SU-DHL-6 (cell line): Measurements from ENCODE around the gene OGDH.

Experiments
- EZH2phosphoT487 ChIP-seq: fragments of 200-600 bp; sonication (generic), shearing (Covaris generic); conservative IDR thresholded peaks from 2 replicates; pipeline ENCODE4 v1.6.1; 2018; ENCODE audit warnings: mild to moderate bottlenecking, antibody characterized with exemption, low read length, moderate library complexity, mixed read lengths
- TF ChIP-seq, protein P1 (sequence below): fragments of 200-600 bp; sonication (generic); IDR thresholded peaks from one replicate; pipeline ENCODE4 v1.5.1; 2017; ENCODE audit warnings: antibody characterized with exemption, mild to moderate bottlenecking, low read length, moderate library complexity; ENCODE audit not compliant: insufficient read depth, poor library complexity, severe bottlenecking

DNA sequence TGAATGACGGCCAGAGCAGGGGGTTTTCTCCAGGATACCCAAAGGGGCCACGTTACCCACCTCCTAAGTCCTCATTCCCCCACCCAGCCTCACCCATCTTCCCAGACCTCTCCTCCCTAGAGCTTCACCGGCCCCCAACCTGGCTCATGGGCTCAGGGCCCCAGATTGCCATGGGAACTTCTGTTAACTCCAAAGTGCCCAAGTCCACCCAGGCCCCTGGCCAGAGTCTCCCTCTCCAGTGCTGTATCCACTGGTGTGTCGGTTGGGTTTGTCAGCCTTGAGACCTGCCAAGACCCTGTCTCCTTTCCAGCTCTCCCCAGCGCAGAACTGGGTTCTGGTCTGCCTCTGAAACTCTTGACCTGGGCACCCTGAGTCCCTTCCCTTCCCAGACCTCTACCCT lies 105.1 kb downstream of the OGDH start:
- TF ChIP-seq, protein P1, sequence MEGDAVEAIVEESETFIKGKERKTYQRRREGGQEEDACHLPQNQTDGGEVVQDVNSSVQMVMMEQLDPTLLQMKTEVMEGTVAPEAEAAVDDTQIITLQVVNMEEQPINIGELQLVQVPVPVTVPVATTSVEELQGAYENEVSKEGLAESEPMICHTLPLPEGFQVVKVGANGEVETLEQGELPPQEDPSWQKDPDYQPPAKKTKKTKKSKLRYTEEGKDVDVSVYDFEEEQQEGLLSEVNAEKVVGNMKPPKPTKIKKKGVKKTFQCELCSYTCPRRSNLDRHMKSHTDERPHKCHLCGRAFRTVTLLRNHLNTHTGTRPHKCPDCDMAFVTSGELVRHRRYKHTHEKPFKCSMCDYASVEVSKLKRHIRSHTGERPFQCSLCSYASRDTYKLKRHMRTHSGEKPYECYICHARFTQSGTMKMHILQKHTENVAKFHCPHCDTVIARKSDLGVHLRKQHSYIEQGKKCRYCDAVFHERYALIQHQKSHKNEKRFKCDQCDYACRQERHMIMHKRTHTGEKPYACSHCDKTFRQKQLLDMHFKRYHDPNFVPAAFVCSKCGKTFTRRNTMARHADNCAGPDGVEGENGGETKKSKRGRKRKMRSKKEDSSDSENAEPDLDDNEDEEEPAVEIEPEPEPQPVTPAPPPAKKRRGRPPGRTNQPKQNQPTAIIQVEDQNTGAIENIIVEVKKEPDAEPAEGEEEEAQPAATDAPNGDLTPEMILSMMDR, result no peak
- TF ChIP-seq EZH2phosphoT487, result no peak
